ENCODE data around the gene AUNIP.

The AUNIP gene

DNA sequence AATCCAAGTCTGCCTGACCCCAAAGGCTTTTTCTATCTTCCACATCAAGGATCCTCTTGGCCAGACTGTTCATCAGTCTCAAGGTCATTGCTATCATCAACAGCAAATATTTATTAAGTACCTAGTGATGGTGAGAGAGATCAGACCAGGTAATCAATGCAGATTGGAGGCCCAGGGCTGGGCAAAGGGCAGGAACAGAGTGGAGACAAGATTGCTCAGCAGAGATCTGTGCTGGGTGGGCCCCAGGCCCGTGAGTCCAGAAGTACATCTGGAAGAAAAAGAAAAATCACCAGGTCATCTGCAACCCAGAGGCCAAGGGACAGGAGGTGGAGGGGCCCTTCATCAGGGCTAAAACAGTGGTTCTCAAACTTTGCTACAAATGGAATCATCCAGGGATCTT is 26.3 kb upstream of the AUNIP start:
- no peak for DNase-seq (ENCODE audit: low read depth in 1 of 2, low spot score in 1 of 2)
- Histone ChIP-seq H3K4me3 (replicated peaks; ENCODE audit: insufficient read depth, low read length) (no peak overlapping the region), H3K27me3 (ENCODE audit: insufficient read depth, poor library complexity, severe bottlenecking) (no peaks in the 10 kb centered on the region), H3K27ac (replicated peaks) (no peak overlapping the region)
- TF ChIP-seq, protein P1, sequence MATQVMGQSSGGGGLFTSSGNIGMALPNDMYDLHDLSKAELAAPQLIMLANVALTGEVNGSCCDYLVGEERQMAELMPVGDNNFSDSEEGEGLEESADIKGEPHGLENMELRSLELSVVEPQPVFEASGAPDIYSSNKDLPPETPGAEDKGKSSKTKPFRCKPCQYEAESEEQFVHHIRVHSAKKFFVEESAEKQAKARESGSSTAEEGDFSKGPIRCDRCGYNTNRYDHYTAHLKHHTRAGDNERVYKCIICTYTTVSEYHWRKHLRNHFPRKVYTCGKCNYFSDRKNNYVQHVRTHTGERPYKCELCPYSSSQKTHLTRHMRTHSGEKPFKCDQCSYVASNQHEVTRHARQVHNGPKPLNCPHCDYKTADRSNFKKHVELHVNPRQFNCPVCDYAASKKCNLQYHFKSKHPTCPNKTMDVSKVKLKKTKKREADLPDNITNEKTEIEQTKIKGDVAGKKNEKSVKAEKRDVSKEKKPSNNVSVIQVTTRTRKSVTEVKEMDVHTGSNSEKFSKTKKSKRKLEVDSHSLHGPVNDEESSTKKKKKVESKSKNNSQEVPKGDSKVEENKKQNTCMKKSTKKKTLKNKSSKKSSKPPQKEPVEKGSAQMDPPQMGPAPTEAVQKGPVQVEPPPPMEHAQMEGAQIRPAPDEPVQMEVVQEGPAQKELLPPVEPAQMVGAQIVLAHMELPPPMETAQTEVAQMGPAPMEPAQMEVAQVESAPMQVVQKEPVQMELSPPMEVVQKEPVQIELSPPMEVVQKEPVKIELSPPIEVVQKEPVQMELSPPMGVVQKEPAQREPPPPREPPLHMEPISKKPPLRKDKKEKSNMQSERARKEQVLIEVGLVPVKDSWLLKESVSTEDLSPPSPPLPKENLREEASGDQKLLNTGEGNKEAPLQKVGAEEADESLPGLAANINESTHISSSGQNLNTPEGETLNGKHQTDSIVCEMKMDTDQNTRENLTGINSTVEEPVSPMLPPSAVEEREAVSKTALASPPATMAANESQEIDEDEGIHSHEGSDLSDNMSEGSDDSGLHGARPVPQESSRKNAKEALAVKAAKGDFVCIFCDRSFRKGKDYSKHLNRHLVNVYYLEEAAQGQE (IDR thresholded peaks at IDR 0.05; ENCODE audit: insufficient replicate concordance, low read depth): no peak
- TF ChIP-seq GABPA (IDR thresholded peaks at IDR 0.05; ENCODE audit: low read depth): no peak
- no peak for TF ChIP-seq POLR2AphosphoS5 (IDR thresholded peaks at IDR 0.05; ENCODE audit: low read depth)
- TF ChIP-seq SPI1 (IDR thresholded peaks at IDR 0.05; ENCODE audit: borderline replicate concordance, low read depth): no peak
- TF ChIP-seq, protein P2, sequence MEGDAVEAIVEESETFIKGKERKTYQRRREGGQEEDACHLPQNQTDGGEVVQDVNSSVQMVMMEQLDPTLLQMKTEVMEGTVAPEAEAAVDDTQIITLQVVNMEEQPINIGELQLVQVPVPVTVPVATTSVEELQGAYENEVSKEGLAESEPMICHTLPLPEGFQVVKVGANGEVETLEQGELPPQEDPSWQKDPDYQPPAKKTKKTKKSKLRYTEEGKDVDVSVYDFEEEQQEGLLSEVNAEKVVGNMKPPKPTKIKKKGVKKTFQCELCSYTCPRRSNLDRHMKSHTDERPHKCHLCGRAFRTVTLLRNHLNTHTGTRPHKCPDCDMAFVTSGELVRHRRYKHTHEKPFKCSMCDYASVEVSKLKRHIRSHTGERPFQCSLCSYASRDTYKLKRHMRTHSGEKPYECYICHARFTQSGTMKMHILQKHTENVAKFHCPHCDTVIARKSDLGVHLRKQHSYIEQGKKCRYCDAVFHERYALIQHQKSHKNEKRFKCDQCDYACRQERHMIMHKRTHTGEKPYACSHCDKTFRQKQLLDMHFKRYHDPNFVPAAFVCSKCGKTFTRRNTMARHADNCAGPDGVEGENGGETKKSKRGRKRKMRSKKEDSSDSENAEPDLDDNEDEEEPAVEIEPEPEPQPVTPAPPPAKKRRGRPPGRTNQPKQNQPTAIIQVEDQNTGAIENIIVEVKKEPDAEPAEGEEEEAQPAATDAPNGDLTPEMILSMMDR (IDR thresholded peaks at IDR 0.05; ENCODE audit: insufficient read depth, low read length): no peak

DNA sequence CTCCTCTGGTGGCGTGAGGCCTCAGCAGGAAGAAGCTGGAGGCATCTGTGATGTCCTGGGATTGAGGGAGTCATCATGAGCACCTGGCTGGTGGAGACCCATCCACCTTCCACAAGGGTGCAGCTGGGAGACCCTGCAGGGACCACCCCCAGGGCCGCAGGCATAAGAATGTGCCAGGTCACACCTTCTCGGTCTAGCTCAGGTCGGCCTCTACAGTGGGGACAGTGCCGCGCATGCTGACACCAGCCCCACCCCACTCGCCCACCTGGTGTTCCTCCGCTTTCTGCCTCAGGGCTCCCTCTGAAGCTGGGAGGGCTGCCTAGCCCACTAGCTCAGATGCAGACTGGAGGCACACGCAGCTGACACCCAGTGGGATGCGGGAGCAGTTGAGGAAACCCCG is 22.0 kb upstream of the AUNIP start:
- Histone ChIP-seq H3K27ac (replicated peaks) (no peak overlapping the region), H3K27me3 (ENCODE audit: insufficient read depth, poor library complexity, severe bottlenecking) (no peaks in the 10 kb centered on the region), H3K4me3 (replicated peaks; ENCODE audit: insufficient read depth, low read length) (no peak overlapping the region)
- DNase-seq (ENCODE audit: low read depth in 1 of 2, low spot score in 1 of 2): no peak
- TF ChIP-seq SPI1 (IDR thresholded peaks at IDR 0.05; ENCODE audit: borderline replicate concordance, low read depth) (no peak), POLR2AphosphoS5 (IDR thresholded peaks at IDR 0.05; ENCODE audit: low read depth) (no peak), GABPA (IDR thresholded peaks at IDR 0.05; ENCODE audit: low read depth) (no peak)
- TF ChIP-seq, protein P2 (IDR thresholded peaks at IDR 0.05; ENCODE audit: insufficient read depth, low read length): no peak
- TF ChIP-seq, protein P1 (IDR thresholded peaks at IDR 0.05; ENCODE audit: insufficient replicate concordance, low read depth): no peak

DNA sequence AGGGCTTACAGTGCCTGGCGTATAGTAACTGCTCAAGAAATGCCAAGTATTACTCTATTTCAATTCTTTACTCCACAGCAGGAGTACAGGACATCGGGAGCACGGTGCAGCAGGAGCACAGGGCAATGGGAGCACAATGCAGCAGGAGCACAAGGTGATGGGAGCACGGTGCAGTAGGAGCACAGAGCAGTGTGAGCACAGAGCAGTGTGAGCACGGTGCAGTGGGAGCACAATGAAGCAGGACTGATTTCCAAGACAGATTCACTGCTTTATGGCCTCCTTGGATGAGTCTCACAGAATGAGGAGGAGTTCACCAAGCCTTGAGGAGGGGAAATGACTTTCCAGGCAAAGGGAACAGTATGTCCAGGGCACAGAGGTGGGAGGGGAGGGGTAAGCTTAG is 21.3 kb upstream of the AUNIP start:
- Histone ChIP-seq H3K27me3 (ENCODE audit: insufficient read depth, poor library complexity, severe bottlenecking) (no peaks in the 10 kb centered on the region), H3K27ac (replicated peaks) (no peak overlapping the region), H3K4me3 (replicated peaks; ENCODE audit: insufficient read depth, low read length) (no peak overlapping the region)
- TF ChIP-seq POLR2AphosphoS5 (IDR thresholded peaks at IDR 0.05; ENCODE audit: low read depth): no peak
- TF ChIP-seq, protein P2 (IDR thresholded peaks at IDR 0.05; ENCODE audit: insufficient read depth, low read length): no peak
- no peak for DNase-seq (ENCODE audit: low read depth in 1 of 2, low spot score in 1 of 2)

DNA sequence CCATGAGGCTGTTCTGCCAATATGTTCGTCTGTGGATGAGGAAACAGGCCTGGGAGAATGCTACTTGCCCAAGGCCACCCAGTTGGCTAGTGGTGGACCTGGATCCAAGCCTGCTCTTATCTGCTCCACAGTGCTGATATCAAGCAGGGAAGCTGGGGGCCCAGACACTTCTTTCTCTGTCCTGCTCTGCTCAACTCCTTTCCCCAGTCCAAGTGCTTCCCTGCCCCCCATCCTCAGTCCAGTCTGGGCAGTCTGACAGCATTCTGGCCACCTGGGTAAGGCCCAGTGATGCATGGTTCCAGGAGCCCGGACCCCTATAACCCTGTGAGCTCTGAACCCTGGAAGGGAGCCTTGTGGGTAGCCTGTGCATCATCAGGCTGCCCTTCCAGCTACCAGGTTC is 20.4 kb upstream of the AUNIP start:
- no peak for DNase-seq (ENCODE audit: low read depth in 1 of 2, low spot score in 1 of 2)
- no peaks in the 10 kb centered on the region for H3K27me3 ChIP-seq (ENCODE audit: insufficient read depth, poor library complexity, severe bottlenecking)
- TF ChIP-seq GABPA (IDR thresholded peaks at IDR 0.05; ENCODE audit: low read depth): no peak
- TF ChIP-seq, protein P1 (IDR thresholded peaks at IDR 0.05; ENCODE audit: insufficient replicate concordance, low read depth): no peak
- no peak for TF ChIP-seq POLR2AphosphoS5 (IDR thresholded peaks at IDR 0.05; ENCODE audit: low read depth)
- H3K4me3 ChIP-seq (replicated peaks; ENCODE audit: insufficient read depth, low read length): no peak overlapping the region
- H3K27ac ChIP-seq (replicated peaks): no peak overlapping the region
